ENCODE results near the gene WNT9B.

DNA sequence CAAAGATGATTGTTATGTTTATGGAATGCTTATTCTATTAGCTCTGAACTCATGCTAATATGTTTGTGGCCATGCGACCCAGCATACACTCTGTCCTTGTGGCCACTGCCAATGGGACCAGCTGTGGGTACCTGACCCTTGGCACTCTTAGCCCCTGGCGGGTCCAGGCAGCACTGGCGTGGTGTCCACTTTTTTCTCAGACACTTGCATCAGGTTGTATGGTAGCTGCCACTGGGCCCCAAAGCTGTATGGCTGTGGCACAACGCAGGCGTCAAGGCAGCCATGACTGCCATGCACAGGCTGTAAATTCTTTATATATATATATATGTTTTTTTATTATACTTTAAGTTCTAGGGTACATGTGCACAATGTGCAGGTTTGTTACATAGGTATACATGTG lies 12.2 kb upstream of the WNT9B start:
- TF ChIP-seq, protein P1, sequence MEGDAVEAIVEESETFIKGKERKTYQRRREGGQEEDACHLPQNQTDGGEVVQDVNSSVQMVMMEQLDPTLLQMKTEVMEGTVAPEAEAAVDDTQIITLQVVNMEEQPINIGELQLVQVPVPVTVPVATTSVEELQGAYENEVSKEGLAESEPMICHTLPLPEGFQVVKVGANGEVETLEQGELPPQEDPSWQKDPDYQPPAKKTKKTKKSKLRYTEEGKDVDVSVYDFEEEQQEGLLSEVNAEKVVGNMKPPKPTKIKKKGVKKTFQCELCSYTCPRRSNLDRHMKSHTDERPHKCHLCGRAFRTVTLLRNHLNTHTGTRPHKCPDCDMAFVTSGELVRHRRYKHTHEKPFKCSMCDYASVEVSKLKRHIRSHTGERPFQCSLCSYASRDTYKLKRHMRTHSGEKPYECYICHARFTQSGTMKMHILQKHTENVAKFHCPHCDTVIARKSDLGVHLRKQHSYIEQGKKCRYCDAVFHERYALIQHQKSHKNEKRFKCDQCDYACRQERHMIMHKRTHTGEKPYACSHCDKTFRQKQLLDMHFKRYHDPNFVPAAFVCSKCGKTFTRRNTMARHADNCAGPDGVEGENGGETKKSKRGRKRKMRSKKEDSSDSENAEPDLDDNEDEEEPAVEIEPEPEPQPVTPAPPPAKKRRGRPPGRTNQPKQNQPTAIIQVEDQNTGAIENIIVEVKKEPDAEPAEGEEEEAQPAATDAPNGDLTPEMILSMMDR (IDR thresholded peaks at IDR 0.05; ENCODE audit: low read depth, low read length, missing input control), result no peak
- TF ChIP-seq, protein P2, sequence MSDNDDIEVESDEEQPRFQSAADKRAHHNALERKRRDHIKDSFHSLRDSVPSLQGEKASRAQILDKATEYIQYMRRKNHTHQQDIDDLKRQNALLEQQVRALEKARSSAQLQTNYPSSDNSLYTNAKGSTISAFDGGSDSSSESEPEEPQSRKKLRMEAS (IDR thresholded peaks at IDR 0.05), result no peak
- no peak for TF ChIP-seq FOXA1 (IDR thresholded peaks at IDR 0.05)

Measured in liver (tissue), 2 donors.